GM04504 (cell line): ENCODE measurements around the gene CRPPA.
"Not testable (repeated sequence)": the region's sequence is repeated elsewhere in the genome, so short reads cannot be mapped to it uniquely, and the experiment has no call there.

Experiments
- DNase-seq: peaks from one replicate; pipeline ENCODE4 v3.0.0-alpha.2; 2012; ENCODE audit warnings: low read depth

The CRPPA gene

GRCh38 chr7:16421333-16422102, at the start of gene CRPPA:
TSS of gene CRPPA (minus strand) at chr7:16421538. CDS start at chr7:16421322, 216 bp downstream.
- no peak for DNase-seq

- DNase-seq: no peak
These were observed 44.4 kb upstream of the CRPPA start, which contains the start of gene SOSTDC1 for GRCh38 chr7:16465469-16466361. TSS of gene SOSTDC1 (minus strand) at chr7:16465738. CDS start at chr7:16465668, 70 bp downstream.

GRCh38 chr7:16463949-16464715, 42.8 kb upstream of the CRPPA start:
- DNase-seq: no peak

- no peak for DNase-seq
These were observed 42.2 kb upstream of the CRPPA start for GRCh38 chr7:16463520-16463919.

GRCh38 chr7:16462431-16462889, 41.1 kb upstream of the CRPPA start:
- DNase-seq: no peak

GRCh38 chr7:16460789-16461493, 39.6 kb upstream of the CRPPA start:
- no peak for DNase-seq

- not testable (repeated sequence) for DNase-seq
These were observed 35.0 kb upstream of the CRPPA start for GRCh38 chr7:16456303-16456702.

- no peak for DNase-seq
These were observed 34.3 kb upstream of the CRPPA start for GRCh38 chr7:16455591-16455990.

- no peak for DNase-seq
These were observed 29.0 kb upstream of the CRPPA start for GRCh38 chr7:16450366-16450765.

GRCh38 chr7:16447876-16448275, 26.5 kb upstream of the CRPPA start:
- DNase-seq: no peak

GRCh38 chr7:16446508-16446907, 25.2 kb upstream of the CRPPA start:
- DNase-seq: no peak

- not testable (repeated sequence) for DNase-seq
These were observed 22.5 kb upstream of the CRPPA start for GRCh38 chr7:16443871-16444270.

GRCh38 chr7:16438988-16439387, 17.6 kb upstream of the CRPPA start:
- no peak for DNase-seq

GRCh38 chr7:16436306-16436705, 15.0 kb upstream of the CRPPA start:
- no peak for DNase-seq

GRCh38 chr7:16433568-16434122, 12.3 kb upstream of the CRPPA start:
- no peak for DNase-seq

- no peak for DNase-seq
These were observed 11.0 kb upstream of the CRPPA start for GRCh38 chr7:16432425-16432731.

- DNase-seq: no peak
These were observed 10.5 kb upstream of the CRPPA start for GRCh38 chr7:16431646-16432424.

GRCh38 chr7:16430133-16430532, 8.8 kb upstream of the CRPPA start:
- no peak for DNase-seq

GRCh38 chr7:16428672-16429071, 7.3 kb upstream of the CRPPA start:
- DNase-seq: no peak

- DNase-seq: no peak
These were observed 6.8 kb upstream of the CRPPA start for GRCh38 chr7:16428182-16428581.

GRCh38 chr7:16423761-16424160, 2.4 kb upstream of the CRPPA start:
- no peak for DNase-seq
